Lower leg skin (tissue), 3 donors: ENCODE results near the gene RBM17.

Source experiments
- CTCF ChIP-seq, 3 donors: fragments of 450-650 bp; IDR thresholded peaks; one replicate each; pipeline ENCODE4 v1.5.1; 2016; ENCODE audit warnings: antibody characterized with exemption in 3 of 3, mild to moderate bottlenecking in 3 of 3, moderate library complexity in 2 of 3
- POLR2A ChIP-seq, 2 donors: fragments of 450-650 bp; IDR thresholded peaks; one replicate each; pipeline ENCODE4 v1.6.1; 2016 to 2017; ENCODE audit warnings: antibody characterized with exemption in 2 of 2, mild to moderate bottlenecking in 1 of 2, moderate library complexity in 1 of 2

DNA sequence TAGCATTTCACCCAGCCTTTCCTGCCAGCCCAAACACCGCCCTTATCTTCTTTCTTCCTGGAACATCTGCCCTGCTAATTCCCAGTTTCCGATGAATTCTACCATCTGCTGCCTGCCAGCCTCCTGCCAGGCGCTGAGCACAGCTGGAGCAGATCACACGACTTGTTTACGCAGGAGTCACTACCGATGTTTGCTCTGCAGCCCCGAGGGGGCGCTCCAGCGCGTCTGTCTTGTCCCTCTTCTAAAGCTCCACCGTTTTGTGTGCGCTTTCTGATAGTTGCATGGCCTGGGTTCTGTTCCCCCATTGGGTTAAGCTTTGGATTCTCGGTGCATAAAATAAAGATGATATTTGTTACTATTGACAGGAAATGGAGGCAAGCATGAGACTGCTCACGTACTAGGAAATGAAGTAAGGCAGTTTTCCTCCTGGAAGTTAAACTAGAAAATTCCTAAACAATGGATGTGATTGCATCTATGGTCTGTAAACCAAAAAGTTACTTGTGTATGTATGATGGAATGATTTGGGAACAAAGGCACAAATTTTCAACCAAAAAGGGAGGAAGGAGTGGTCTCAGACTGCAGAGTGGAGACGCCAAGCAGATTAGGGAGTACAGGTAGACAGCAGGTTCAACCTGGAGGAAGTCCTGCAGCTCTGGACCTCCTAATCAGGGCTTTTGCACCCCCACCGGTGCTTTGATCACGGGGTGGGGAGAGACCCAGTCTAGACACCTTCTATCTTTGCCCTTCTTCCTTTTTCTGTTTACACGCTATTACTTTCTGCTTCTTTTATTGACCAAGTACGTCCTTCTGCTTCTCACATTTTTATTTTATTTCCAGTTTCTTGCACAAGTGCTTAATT lies 2.2 kb upstream of the RBM17 start:
- TF ChIP-seq CTCF (IDR thresholded peaks at IDR 0.05): peak in 1 of 3 donors; percentile 76
- TF ChIP-seq POLR2A (IDR thresholded peaks at IDR 0.05): no peak
